Measurements from ENCODE around the gene PFAS. TPM values are rescaled to one million over a fixed set of nuclear protein-coding genes. Genes with fewer than 3 reads are reported as not detected.
A peak's percentile ranks its signal among the peaks of the same experiment; 100 is the strongest.

Gene PFAS
- total and polyA plus RNA-seq, 12 donors: 8.6 to 17.9 (median 13.3) TPM

DNA sequence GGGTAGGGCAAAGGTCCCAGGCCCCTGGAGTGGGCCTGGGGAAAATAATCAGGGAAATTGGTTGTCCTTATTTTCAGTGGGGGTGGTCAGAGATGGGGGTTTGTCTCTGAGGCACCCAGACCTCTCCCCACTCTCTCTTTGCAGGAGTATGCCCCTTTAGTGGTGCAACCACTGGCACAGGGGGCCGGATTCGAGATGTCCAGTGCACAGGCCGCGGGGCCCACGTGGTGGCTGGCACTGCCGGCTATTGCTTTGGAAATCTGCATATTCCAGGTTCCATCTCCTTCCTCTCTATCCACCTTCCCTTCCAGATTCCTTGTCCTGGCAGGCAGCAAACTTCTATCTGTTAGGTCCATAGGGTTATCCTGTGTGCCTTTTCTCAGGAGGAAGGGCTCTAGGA, 7.6 kb downstream of the PFAS start:
- Histone ChIP-seq H3K27ac (no peak overlapping the region), H3K4me1 (peaks cover 0 to 4% (median 0%) of the 10 kb centered on the region in 9 donors), H3K36me3 (peaks cover 0 to 78% (median 15%) of the 10 kb centered on the region in 9 donors), H3K9me3 (no peaks in the 10 kb centered on the region), H3K4me3 (no peak overlapping the region), H3K27me3 (no peaks in the 10 kb centered on the region)
- no peak for DNase-seq
- no peak for ATAC-seq
- 96 to 100% methylated on average over 6 of the region's 6 CpGs for WGBS, 2 donors
- TF ChIP-seq, protein P1, sequence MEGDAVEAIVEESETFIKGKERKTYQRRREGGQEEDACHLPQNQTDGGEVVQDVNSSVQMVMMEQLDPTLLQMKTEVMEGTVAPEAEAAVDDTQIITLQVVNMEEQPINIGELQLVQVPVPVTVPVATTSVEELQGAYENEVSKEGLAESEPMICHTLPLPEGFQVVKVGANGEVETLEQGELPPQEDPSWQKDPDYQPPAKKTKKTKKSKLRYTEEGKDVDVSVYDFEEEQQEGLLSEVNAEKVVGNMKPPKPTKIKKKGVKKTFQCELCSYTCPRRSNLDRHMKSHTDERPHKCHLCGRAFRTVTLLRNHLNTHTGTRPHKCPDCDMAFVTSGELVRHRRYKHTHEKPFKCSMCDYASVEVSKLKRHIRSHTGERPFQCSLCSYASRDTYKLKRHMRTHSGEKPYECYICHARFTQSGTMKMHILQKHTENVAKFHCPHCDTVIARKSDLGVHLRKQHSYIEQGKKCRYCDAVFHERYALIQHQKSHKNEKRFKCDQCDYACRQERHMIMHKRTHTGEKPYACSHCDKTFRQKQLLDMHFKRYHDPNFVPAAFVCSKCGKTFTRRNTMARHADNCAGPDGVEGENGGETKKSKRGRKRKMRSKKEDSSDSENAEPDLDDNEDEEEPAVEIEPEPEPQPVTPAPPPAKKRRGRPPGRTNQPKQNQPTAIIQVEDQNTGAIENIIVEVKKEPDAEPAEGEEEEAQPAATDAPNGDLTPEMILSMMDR (IDR thresholded peaks at IDR 0.05): no peak
- intact Hi-C loops (cut with DNase I): loop anchor here in 1 of 10 donors (10.0 kb wide), 1 partner anchor 488 kb away; the partner anchor contains the start of gene CCDC42

DNA sequence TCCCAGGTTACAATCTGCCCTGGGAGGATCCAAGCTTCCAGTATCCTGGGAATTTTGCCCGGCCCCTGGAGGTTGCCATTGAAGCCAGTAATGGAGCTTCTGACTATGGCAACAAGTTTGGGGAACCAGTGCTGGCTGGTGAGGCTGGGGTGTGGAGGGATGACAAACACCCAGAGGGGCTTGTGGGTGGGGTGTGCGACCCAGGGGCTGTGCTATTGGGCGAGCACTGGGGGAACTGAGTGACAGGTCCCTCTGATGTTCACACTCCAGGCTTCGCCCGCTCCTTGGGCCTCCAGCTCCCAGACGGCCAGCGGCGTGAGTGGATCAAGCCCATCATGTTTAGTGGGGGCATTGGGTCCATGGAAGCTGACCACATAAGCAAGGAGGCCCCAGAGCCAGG, 8.7 kb downstream of the PFAS start:
- ATAC-seq (no peak), DNase-seq (no peak)
- no peak overlapping the region for H3K4me3 ChIP-seq
- peaks cover 0 to 4% (median 0%) of the 10 kb centered on the region in 9 donors for H3K4me1 ChIP-seq
- intact Hi-C loops (cut with DNase I): loop anchor here in 1 of 10 donors (10.0 kb wide), 1 partner anchor 487 kb away; the partner anchor contains the start of gene CCDC42
- TF ChIP-seq, protein P1 (IDR thresholded peaks at IDR 0.05): no peak
- 95% methylated on average over 8 of the region's 8 CpGs for WGBS, 2 donors
- H3K9me3 ChIP-seq: no peaks in the 10 kb centered on the region
- H3K27ac ChIP-seq: no peak overlapping the region
- peaks cover 0 to 89% (median 17%) of the 10 kb centered on the region in 9 donors for H3K36me3 ChIP-seq
- H3K27me3 ChIP-seq: no peaks in the 10 kb centered on the region

DNA sequence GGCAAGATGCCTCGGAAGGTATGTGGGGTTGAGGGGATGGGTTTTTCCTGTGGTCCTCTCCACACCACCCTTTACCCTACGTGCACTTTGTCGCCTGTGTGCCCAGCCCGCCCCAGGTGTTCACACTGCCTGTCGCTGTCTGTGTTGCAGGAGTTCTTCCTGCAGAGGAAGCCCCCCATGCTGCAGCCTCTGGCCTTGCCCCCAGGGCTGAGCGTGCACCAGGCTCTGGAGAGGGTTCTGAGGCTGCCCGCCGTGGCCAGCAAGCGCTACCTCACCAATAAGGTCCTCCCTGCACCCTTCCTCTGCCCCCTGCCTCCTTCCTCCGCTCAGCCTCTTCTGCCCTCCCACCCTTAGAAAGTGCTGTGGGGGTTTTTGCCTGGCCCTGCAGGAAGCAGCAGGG, 15.2 kb downstream of the PFAS start:
- intact Hi-C loops (cut with DNase I): no loop called here
- Histone ChIP-seq H3K4me1 (no peaks in the 10 kb centered on the region), H3K4me3 (no peak overlapping the region), H3K36me3 (peaks cover 0 to 93% (median 10%) of the 10 kb centered on the region in 9 donors), H3K27ac (no peak overlapping the region), H3K9me3 (no peaks in the 10 kb centered on the region), H3K27me3 (no peaks in the 10 kb centered on the region)
- WGBS, 2 donors: 96 to 98% methylated on average over 10 of the region's 10 CpGs
- TF ChIP-seq, protein P1 (IDR thresholded peaks at IDR 0.05): no peak
- ATAC-seq: no peak
- no peak for DNase-seq

DNA sequence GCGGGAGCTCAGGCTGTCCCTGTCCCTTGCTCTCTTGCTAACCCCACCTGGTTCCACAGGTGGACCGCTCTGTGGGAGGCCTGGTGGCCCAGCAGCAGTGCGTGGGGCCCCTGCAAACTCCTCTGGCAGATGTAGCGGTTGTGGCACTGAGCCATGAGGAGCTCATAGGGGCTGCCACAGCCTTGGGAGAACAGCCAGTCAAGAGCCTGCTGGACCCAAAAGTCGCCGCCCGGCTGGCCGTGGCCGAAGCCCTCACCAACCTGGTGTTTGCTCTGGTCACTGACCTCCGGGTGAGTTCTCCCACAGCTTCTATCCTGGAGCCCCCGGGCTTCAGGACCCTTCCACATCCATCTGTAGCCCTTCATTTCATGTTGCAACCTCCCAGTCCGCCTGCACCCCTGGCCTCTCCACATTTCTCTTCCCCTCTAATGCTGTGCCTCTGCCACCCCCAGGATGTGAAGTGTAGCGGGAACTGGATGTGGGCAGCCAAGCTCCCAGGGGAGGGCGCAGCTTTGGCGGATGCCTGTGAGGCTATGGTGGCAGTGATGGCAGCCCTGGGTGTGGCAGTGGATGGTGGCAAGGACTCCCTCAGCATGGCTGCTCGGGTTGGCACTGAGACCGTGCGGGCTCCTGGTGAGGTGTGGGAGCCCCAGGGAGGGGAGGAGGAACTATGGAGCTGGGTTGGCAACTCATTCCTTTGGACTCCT, 15.9 kb downstream of the PFAS start:
- Histone ChIP-seq H3K27me3 (no peaks in the 10 kb centered on the region), H3K27ac (no peak overlapping the region), H3K9me3 (no peaks in the 10 kb centered on the region), H3K36me3 (peaks cover 0 to 94% (median 10%) of the 10 kb centered on the region in 9 donors), H3K4me3 (no peak overlapping the region), H3K4me1 (no peaks in the 10 kb centered on the region)
- peak in 1 of 8 donors; percentile 33 for ATAC-seq
- 96 to 97% methylated on average over 18 of the region's 18 CpGs for WGBS, 2 donors
- TF ChIP-seq, protein P1 (IDR thresholded peaks at IDR 0.05): no peak
- intact Hi-C loops (cut with DNase I): no loop called here
- no peak for DNase-seq

Data from heart right ventricle (tissue), 16 donors.